ENCODE results near the gene VWCE. TPM values are rescaled to one million over a fixed set of nuclear protein-coding genes. Genes with fewer than 3 reads are reported as not detected.
A peak's percentile ranks its signal among the peaks of the same experiment; 100 is the strongest.
"Not testable (repeated sequence)": the region's sequence is repeated elsewhere in the genome, so short reads cannot be mapped to it uniquely, and the experiment has no call there.

Gene VWCE
- total RNA-seq, 4 donors from 2014 or later, result 0.31 to 1.5 (median 0.67) TPM

DNA sequence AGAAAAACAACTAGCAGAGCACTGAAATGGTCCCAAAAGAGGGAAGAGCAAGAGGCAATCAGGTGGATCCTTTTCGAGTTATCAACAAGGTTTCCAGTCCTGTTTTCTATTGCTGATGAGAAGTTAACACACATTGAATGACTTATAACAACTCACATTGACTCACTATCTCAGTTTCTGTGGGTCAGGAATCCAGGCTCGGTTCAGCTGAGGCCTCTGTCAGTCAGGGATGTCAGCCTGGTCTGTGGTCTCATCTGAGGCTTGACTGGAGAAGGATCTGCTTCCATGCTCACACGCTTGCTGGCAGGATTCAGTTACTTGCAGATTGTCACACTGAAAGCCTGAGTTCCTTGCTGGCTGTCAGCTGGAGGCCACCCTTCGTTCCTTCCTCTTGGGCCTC, 76.8 kb downstream of the VWCE start:
- H3K27me3 ChIP-seq; ATAC-seq; DNase-seq; H3K4me1 ChIP-seq; in situ Hi-C loops (cut with MboI; ENCODE audit: low sequenced_read_pairs in 4 of 4); H3K9me3 ChIP-seq; intact Hi-C loops (cut with DNase I; ENCODE audit: low total_unique reads); H3K27ac ChIP-seq; H3K36me3 ChIP-seq; H3K4me3 ChIP-seq: not testable (repeated sequence)

DNA sequence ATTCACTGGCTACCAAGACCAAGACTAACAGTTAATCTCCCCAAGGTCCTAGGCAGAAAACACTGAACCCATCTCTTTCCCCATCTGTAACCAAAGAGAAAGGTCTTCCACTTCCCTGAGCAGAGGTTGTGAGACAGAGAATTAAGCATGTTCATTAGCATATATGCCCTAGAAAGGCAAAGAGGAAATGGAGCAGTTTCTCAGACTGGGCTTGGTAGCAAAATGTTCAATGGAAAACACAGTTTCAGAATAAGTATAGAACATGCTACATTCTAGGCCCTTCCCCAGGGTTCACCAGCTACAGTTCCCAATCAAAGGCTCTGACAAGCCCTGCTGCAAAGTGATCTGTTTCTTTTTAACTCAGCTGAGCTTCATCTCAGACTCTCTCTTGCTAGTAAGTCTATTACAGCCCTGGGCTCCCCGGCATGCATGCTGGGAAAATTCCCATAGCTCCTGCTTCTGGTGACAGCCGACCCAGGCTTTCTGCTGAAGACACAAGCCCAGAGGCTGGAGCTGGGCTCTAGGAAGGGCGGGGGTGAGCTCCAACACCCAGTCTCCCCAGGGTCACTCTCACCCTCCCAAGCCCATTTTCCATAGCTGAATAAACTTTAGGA, 81.3 kb downstream of the VWCE start:
- ATAC-seq; H3K36me3 ChIP-seq; H3K27ac ChIP-seq; H3K27me3 ChIP-seq; H3K4me3 ChIP-seq; H3K4me1 ChIP-seq; in situ Hi-C loops (cut with MboI; ENCODE audit: low sequenced_read_pairs in 4 of 4); intact Hi-C loops (cut with DNase I; ENCODE audit: low total_unique reads); DNase-seq; H3K9me3 ChIP-seq: not testable (repeated sequence)

DNA sequence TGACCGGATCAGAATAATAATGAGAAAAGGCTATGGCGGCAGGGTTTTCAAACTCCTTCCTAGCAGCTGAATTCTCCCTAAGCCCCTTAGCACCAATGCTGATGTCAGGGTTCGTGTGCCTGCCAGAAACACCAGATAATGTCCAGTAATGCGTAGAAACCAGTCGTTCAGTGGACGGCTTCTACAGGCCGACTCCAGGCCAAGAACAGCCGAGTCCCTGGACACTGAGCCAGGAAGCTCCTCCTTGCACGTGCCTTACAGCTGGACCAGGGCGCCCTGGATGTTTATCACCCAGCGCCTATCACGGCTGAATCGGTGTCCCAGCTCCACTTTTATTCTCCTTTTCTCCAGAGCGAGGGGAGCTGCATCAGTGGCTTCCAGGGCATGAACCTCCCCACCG, 82.9 kb downstream of the VWCE start:
- H3K4me3 ChIP-seq; H3K27me3 ChIP-seq; H3K9me3 ChIP-seq; in situ Hi-C loops (cut with MboI; ENCODE audit: low sequenced_read_pairs in 4 of 4); H3K27ac ChIP-seq; DNase-seq; intact Hi-C loops (cut with DNase I; ENCODE audit: low total_unique reads); H3K36me3 ChIP-seq; H3K4me1 ChIP-seq: not testable (repeated sequence)
- ATAC-seq, result peak in 1 of 2 donors; percentile 57

DNA sequence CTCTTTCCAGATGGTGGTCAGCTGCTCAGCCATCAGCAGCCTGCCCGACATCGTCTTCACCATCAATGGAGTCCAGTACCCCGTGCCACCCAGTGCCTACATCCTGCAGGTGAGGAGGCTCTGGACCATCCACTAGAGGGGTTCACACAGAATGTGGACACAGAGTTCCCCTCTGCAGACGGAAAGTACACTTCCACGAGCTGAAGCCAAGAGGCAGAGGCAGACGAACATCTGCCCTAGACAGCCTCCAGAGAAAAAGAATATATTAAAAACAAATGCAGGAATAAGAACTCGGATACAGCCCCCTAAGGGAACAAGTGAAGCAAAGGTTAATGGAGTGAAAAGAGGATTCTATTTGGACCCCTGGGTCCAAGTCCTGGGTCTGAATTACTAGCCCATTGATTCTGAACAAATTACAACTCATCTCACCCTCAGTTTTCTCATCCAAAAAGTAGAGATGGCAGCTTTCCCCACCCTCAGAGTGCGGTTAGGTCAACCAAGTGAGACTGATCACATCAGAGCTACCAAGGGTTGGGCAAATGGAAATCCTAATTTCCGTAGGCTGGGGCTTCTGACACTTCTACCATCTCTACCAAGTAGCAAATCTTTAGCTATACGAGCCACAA, 83.7 kb downstream of the VWCE start:
- intact Hi-C loops (cut with DNase I; ENCODE audit: low total_unique reads); H3K9me3 ChIP-seq; H3K4me1 ChIP-seq; H3K4me3 ChIP-seq; H3K27ac ChIP-seq; H3K27me3 ChIP-seq; DNase-seq; in situ Hi-C loops (cut with MboI; ENCODE audit: low sequenced_read_pairs in 4 of 4); ATAC-seq; H3K36me3 ChIP-seq: not testable (repeated sequence)

DNA sequence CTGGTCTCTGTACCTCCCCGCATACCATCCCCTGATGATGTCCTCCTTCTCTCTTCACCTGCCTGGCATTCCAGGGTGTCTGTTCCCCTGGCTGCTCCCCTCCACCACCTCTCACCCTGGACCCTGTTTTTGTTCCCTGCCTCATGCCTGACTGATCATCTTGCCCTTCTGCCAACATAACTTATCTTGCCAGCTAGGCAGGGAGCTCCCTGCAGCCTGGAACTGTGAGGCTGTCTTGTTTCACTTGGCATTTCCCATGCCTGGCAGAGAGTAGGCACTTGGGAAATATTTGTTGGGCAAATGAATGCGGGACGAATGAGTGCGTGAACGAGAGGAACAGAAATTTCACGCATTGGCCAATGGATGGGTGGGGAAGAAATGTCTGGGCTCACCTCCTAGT, 84.5 kb downstream of the VWCE start:
- DNase-seq; H3K4me3 ChIP-seq; H3K27me3 ChIP-seq; H3K4me1 ChIP-seq; H3K9me3 ChIP-seq; intact Hi-C loops (cut with DNase I; ENCODE audit: low total_unique reads); H3K27ac ChIP-seq; H3K36me3 ChIP-seq; in situ Hi-C loops (cut with MboI; ENCODE audit: low sequenced_read_pairs in 4 of 4): not testable (repeated sequence)
- ATAC-seq, result peak in 1 of 2 donors; percentile 13

Other genes starting within 250 kb of the VWCE start
- under 1 TPM in 2 of 4 donors, not detected in 2; 0.46 to 0.53 TPM for gene CD5, start 192.8 kb downstream of the VWCE start, total RNA-seq
- 10 to 100 TPM; 17.7 to 27.1 (median 23.5) TPM for gene VPS37C, start 133.9 kb downstream of the VWCE start, total RNA-seq
- gene PGA3, start 91.8 kb downstream of the VWCE start, total RNA-seq, result not detected
- gene PGA4, start 73.0 kb downstream of the VWCE start, total RNA-seq, result 1 to 10 TPM in 2 of 4 donors, not detected in 2; 1.6 to 1.9 TPM
- not detected for gene PGA5, start 54.1 kb downstream of the VWCE start, total RNA-seq
- 100 to 1,000 TPM; 175 to 215 (median 189) TPM for gene DDB1, start 37.8 kb upstream of the VWCE start, total RNA-seq
- gene TKFC, start 37.9 kb upstream of the VWCE start, total RNA-seq, result 10 to 100 TPM in 3 of 4 donors, 1 to 10 TPM in 1; 6.7 to 14.8 (median 11.8) TPM
- gene CYB561A3, start 66.6 kb upstream of the VWCE start, total RNA-seq, result 10 to 100 TPM; 23.7 to 56.6 (median 26.4) TPM
- gene TMEM138, start 67.1 kb upstream of the VWCE start, total RNA-seq, result 10 to 100 TPM in 3 of 4 donors, 1 to 10 TPM in 1; 9.4 to 18.4 (median 13.9) TPM
- 1 to 10 TPM; 2.6 to 8.5 (median 5.2) TPM for gene TMEM216, start 97.3 kb upstream of the VWCE start, total RNA-seq
- 100 to 1,000 TPM in 1 of 4 donors, 10 to 100 TPM in 3; 38.9 to 180 (median 42.5) TPM for gene CPSF7, start 134.7 kb upstream of the VWCE start, total RNA-seq
- gene SDHAF2, start 134.8 kb upstream of the VWCE start, total RNA-seq, result 10 to 100 TPM; 32.1 to 84.4 (median 53.8) TPM
- gene LRRC10B, start 213.4 kb upstream of the VWCE start, total RNA-seq, result 1 to 10 TPM in 1 of 4 donors, under 1 TPM in 1, not detected in 2; 0.13 to 1.0 TPM

All from gastrocnemius medialis (tissue), 4 donors.